OCI-LY7 (cell line): ENCODE data around the gene IPPK. TPM values are rescaled to one million over a fixed set of nuclear protein-coding genes. Genes with fewer than 3 reads are reported as not detected.

Experiments used
- BruUV-seq: library from RNA; stranded (reverse); fragments of 400-500 nt; replicated peaks from 2 replicates; lab custom pipeline; 2021; lab: Mats Ljungman, UMichigan
- CTCF ChIA-PET: fragments of 300-600 bp; sonication (Branson Sonifier 250); formaldehyde crosslinking; loops from one replicate; lab custom pipeline; 2022; ENCODE audit warnings: antibody characterized with exemption; ENCODE audit not compliant: unreplicated experiment; lab: Charles Lee
- POLR2A ChIA-PET: fragments of 300-600 bp; sonication (Branson Sonifier 250); formaldehyde crosslinking; loops from one replicate; lab custom pipeline; 2022; ENCODE audit warnings: antibody characterized with exemption; lab: Charles Lee
- DNase-seq: peaks from one replicate; pipeline ENCODE4 v3.0.0-alpha.2; 2015; ENCODE audit warnings: low spot score
- H2AFZ ChIP-seq: fragments of 200-600 bp; sonication (generic), shearing (Covaris generic); 2 replicates; pipeline ENCODE4 v1.6.1; 2014; ENCODE audit warnings: mild to moderate bottlenecking, antibody characterized with exemption, low read length, moderate library complexity
- H3K27ac ChIP-seq: fragments of 200-600 bp; sonication (generic); 2 replicates; pipeline ENCODE4 v1.5.1; 2014; ENCODE audit warnings: mixed run types, low read depth, mild to moderate bottlenecking, moderate library complexity, low read length, inconsistent platforms; ENCODE audit not compliant: poor library complexity, severe bottlenecking
- H3K36me3 ChIP-seq: fragments of 200-600 bp; sonication (generic); 2 replicates; pipeline ENCODE4 v1.6.1; 2014; ENCODE audit warnings: mild to moderate bottlenecking, antibody characterized with exemption, low read length, moderate library complexity, mixed read lengths; ENCODE audit not compliant: insufficient read depth
- H3K4me1 ChIP-seq: fragments of 200-600 bp; sonication (generic); 2 replicates; pipeline ENCODE4 v1.5.1; 2014; ENCODE audit warnings: mild to moderate bottlenecking, low read length; ENCODE audit not compliant: insufficient read depth, poor library complexity, severe bottlenecking
- H3K4me2 ChIP-seq: fragments of 200-600 bp; sonication (generic); 2 replicates; pipeline ENCODE4 v1.6.1; 2014; ENCODE audit warnings: mild to moderate bottlenecking, low read length
- H3K4me3 ChIP-seq: fragments of 200-600 bp; sonication (generic); 2 replicates; pipeline ENCODE4 v1.5.1; 2014; ENCODE audit warnings: mild to moderate bottlenecking, low read depth, low read length; ENCODE audit not compliant: poor library complexity, severe bottlenecking
- H3K79me2 ChIP-seq: fragments of 200-600 bp; sonication (generic); 2 replicates; pipeline ENCODE4 v1.6.1; 2016; ENCODE audit warnings: low read depth, mild to moderate bottlenecking, low read length, moderate library complexity, mixed read lengths; ENCODE audit not compliant: insufficient read depth
- H3K9me2 ChIP-seq: fragments of 200-600 bp; sonication (generic); 2 replicates; pipeline ENCODE4 v1.6.1; 2016; ENCODE audit warnings: mild to moderate bottlenecking, low read length, mixed read lengths; ENCODE audit not compliant: insufficient read depth
- H3K9me3 ChIP-seq: fragments of 200-600 bp; sonication (generic); 2 replicates; pipeline ENCODE4 v1.6.1; 2014; ENCODE audit warnings: mild to moderate bottlenecking, mixed run types, low read length, mixed read lengths
- H4K20me1 ChIP-seq: fragments of 200-600 bp; sonication (generic); 2 replicates; pipeline ENCODE4 v1.6.1; 2014; ENCODE audit warnings: mild to moderate bottlenecking, antibody characterized with exemption, low read length, moderate library complexity, mixed read lengths; ENCODE audit not compliant: insufficient read depth
- EZH2phosphoT487 ChIP-seq: fragments of 200-600 bp; sonication (generic); IDR thresholded peaks from 2 replicates; pipeline ENCODE4 v1.6.1; 2018; ENCODE audit warnings: low read depth, borderline replicate concordance, mild to moderate bottlenecking, mixed run types, antibody characterized with exemption, low read length, moderate library complexity, mixed read lengths
- intact Hi-C: fragments of 100-400 bp; cut with micrococcal nuclease; formaldehyde crosslinking; loops from one replicate; pipeline ENCODE4 v1.10.0; 2022; ENCODE audit not compliant: unreplicated experiment
- total RNA-seq, 2 experiments: library from RNA; depleted of rRNA in 1 of 2; stranded (reverse); fragments of >200 nt in 1 of 2; shearing (Covaris generic) in 1 of 2; gene quantifications; 2 replicates each; pipeline ENCODE4 v1.2.3, GENCODE V29; 2014 to 2022
- TF ChIP-seq, protein P1 (sequence below): fragments of 200-600 bp; sonication (generic); conservative IDR thresholded peaks from 2 replicates; pipeline ENCODE4 v1.5.1; 2014; ENCODE audit warnings: mild to moderate bottlenecking, antibody characterized with exemption, low read length, moderate library complexity, mixed read lengths

Gene IPPK
- total RNA-seq, 2 experiments from 2014 or later: 10.3 to 12.7 TPM

DNA sequence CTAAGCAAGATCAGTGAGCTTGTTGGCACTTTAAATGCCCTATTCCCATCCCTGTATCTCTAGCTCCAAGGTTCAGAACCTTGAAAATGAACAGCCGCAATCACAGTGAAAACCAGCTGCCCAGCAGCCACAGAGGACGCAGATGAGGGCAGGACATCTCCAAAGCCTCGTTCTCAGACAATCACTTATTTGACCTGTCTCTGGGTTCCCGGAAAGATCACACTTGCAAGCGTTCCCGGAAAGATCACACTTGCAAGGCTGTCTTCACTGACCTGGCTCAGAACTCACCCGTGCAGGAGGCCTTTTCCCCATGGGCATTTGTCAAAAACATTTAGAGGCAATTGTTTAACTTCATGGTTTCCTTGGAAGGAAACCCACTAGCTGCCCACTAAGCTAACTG is 25.7 kb downstream of the IPPK start:
- H3K9me2 ChIP-seq: no peaks in the 10 kb centered on the region
- H3K27ac ChIP-seq: no peak overlapping the region
- no peak overlapping the region for H3K4me2 ChIP-seq
- no peaks in the 10 kb centered on the region for H3K9me3 ChIP-seq
- no peaks in the 10 kb centered on the region for H4K20me1 ChIP-seq
- no peak overlapping the region for H2AFZ ChIP-seq
- intact Hi-C loops: no loop called here
- TF ChIP-seq, protein P1, sequence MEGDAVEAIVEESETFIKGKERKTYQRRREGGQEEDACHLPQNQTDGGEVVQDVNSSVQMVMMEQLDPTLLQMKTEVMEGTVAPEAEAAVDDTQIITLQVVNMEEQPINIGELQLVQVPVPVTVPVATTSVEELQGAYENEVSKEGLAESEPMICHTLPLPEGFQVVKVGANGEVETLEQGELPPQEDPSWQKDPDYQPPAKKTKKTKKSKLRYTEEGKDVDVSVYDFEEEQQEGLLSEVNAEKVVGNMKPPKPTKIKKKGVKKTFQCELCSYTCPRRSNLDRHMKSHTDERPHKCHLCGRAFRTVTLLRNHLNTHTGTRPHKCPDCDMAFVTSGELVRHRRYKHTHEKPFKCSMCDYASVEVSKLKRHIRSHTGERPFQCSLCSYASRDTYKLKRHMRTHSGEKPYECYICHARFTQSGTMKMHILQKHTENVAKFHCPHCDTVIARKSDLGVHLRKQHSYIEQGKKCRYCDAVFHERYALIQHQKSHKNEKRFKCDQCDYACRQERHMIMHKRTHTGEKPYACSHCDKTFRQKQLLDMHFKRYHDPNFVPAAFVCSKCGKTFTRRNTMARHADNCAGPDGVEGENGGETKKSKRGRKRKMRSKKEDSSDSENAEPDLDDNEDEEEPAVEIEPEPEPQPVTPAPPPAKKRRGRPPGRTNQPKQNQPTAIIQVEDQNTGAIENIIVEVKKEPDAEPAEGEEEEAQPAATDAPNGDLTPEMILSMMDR: no peak
- TF ChIP-seq EZH2phosphoT487: no peak
- H3K4me3 ChIP-seq: no peak overlapping the region
- ChIA-PET CTCF (no interaction called here), POLR2A (interaction anchor here (0.9 kb wide), 1 partner anchor 10 kb away, joined by 3 read pairs; no protein-coding TSS in a partner anchor)
- no TSS peak for BruUV-seq
- DNase-seq: no peak
- no peaks in the 10 kb centered on the region for H3K79me2 ChIP-seq
- no peaks in the 10 kb centered on the region for H3K4me1 ChIP-seq
- peaks cover 79% of the 10 kb centered on the region for H3K36me3 ChIP-seq

DNA sequence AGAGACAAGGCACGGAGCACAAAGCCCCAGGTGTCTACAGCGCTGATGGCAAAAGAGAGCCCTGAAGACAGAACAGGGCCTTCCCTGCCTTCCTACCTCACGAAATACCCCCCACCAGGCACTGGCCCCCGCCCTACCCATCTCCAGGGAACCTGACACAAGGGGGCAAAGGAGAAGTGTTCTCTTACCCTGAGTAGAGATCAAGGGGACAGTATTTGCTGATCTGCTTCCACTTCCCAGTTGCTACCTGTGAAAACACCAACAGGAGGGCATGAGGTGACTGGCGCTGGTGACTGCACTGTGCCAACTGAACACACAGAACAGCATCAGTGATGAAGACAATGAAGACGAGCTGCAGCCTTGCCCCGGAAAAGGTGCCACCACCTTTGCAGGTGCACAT is 27.4 kb downstream of the IPPK start:
- Histone ChIP-seq H3K79me2 (no peaks in the 10 kb centered on the region), H3K9me3 (no peaks in the 10 kb centered on the region), H3K4me3 (no peak overlapping the region), H3K27ac (no peak overlapping the region), H3K4me2 (no peak overlapping the region), H3K9me2 (no peaks in the 10 kb centered on the region), H4K20me1 (no peaks in the 10 kb centered on the region), H2AFZ (no peak overlapping the region), H3K4me1 (no peaks in the 10 kb centered on the region), H3K36me3 (peaks cover 72% of the 10 kb centered on the region)
- BruUV-seq: no TSS peak
- ChIA-PET POLR2A (no interaction called here), CTCF (no interaction called here)
- intact Hi-C loops: no loop called here
- no peak for DNase-seq
- TF ChIP-seq, protein P1: no peak
- TF ChIP-seq EZH2phosphoT487: no peak

DNA sequence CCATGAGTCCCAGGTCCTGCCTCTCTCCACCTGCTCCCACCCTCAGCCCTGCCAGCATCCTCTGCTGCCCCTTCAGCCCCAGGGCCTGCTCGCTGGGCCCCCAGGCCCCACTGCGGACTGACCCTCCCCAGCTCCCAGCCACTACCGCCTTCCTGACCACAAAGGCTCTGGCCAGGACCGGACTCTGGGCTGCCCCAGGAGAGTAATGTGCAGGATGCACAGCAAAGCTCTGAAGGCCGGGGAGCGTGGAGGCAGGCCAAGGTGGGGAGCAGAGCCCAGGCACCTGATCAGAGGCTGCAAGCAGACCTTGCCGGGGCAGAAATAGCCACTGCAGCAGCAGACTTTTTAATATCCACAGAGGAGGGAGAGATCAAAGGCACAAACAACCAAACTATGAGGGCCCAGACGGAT is 27.9 kb downstream of the IPPK start:
- H3K4me1 ChIP-seq: no peaks in the 10 kb centered on the region
- no peak overlapping the region for H3K4me3 ChIP-seq
- TF ChIP-seq EZH2phosphoT487: no peak
- TF ChIP-seq, protein P1: no peak
- no peak overlapping the region for H3K27ac ChIP-seq
- no peak overlapping the region for H2AFZ ChIP-seq
- CTCF ChIA-PET: no interaction called here
- intact Hi-C loops: no loop called here
- no peaks in the 10 kb centered on the region for H3K9me2 ChIP-seq
- POLR2A ChIA-PET: no interaction called here
- no peak overlapping the region for H3K4me2 ChIP-seq
- no peak for DNase-seq
- H3K79me2 ChIP-seq: no peaks in the 10 kb centered on the region
- peaks cover 72% of the 10 kb centered on the region for H3K36me3 ChIP-seq
- no peaks in the 10 kb centered on the region for H4K20me1 ChIP-seq
- no peaks in the 10 kb centered on the region for H3K9me3 ChIP-seq
- no TSS peak for BruUV-seq
